Ishikawa (cell line): Measurements from ENCODE around the gene IGF1R.

Experiments
- REST ChIP-seq: IDR thresholded peaks from 2 replicates; pipeline ENCODE4 v1.6.1; 2012; ENCODE audit warnings: low read depth, mild to moderate bottlenecking
- TAF1 ChIP-seq: IDR thresholded peaks from 2 replicates; pipeline ENCODE4 v1.6.1; 2012; ENCODE audit warnings: low read depth, mild to moderate bottlenecking
- YY1 ChIP-seq: IDR thresholded peaks from 2 replicates; pipeline ENCODE4 v1.6.1; 2012; ENCODE audit warnings: low read depth

- no peak for TF ChIP-seq REST
- TF ChIP-seq TAF1 = no peak
- no peak for TF ChIP-seq YY1
These were observed 152.3 kb downstream of the IGF1R start for GRCh38 chr15:98800437-98801233.
